HG03280 (cell line): ENCODE results near the gene ARHGAP15.

Experiments used
- ATAC-seq: cut with Tn5 transposase; IDR thresholded peaks from one replicate; pipeline ENCODE4 v1.9.1; 2021; ENCODE audit warnings: mild to moderate bottlenecking, moderate library complexity; ENCODE audit not compliant: unreplicated experiment

ARHGAP15 gene

GRCh38 chr2:143560724-143561123, 431.5 kb downstream of the ARHGAP15 start:
- ATAC-seq, result no peak

GRCh38 chr2:143564419-143564818, 435.2 kb downstream of the ARHGAP15 start:
- ATAC-seq, result peak; percentile 78

- no peak for ATAC-seq
These were observed 442.5 kb downstream of the ARHGAP15 start for GRCh38 chr2:143571747-143572146.

GRCh38 chr2:143572421-143572820, 443.2 kb downstream of the ARHGAP15 start:
- no peak for ATAC-seq

GRCh38 chr2:143574069-143574468, 444.9 kb downstream of the ARHGAP15 start:
- no peak for ATAC-seq

GRCh38 chr2:143575340-143575739, 446.1 kb downstream of the ARHGAP15 start:
- no peak for ATAC-seq

- no peak for ATAC-seq
These were observed 448.3 kb downstream of the ARHGAP15 start for GRCh38 chr2:143577489-143577888.

GRCh38 chr2:143579456-143579855, 450.2 kb downstream of the ARHGAP15 start:
- no peak for ATAC-seq

- no peak for ATAC-seq
These were observed 451.9 kb downstream of the ARHGAP15 start for GRCh38 chr2:143581134-143581533.

- no peak for ATAC-seq
These were observed 453.0 kb downstream of the ARHGAP15 start for GRCh38 chr2:143582046-143582747.

GRCh38 chr2:143584936-143585335, 455.7 kb downstream of the ARHGAP15 start:
- ATAC-seq, result no peak

GRCh38 chr2:143586119-143586518, 456.9 kb downstream of the ARHGAP15 start:
- ATAC-seq, result no peak

GRCh38 chr2:143588746-143589145, 459.5 kb downstream of the ARHGAP15 start:
- no peak for ATAC-seq

- no peak for ATAC-seq
These were observed 464.9 kb downstream of the ARHGAP15 start for GRCh38 chr2:143594161-143594560.

GRCh38 chr2:143594745-143595144, 465.5 kb downstream of the ARHGAP15 start:
- no peak for ATAC-seq

GRCh38 chr2:143600116-143600515, 470.9 kb downstream of the ARHGAP15 start:
- ATAC-seq, result no peak

- no peak for ATAC-seq
These were observed 472.6 kb downstream of the ARHGAP15 start for GRCh38 chr2:143601828-143602227.

- no peak for ATAC-seq
These were observed 473.9 kb downstream of the ARHGAP15 start for GRCh38 chr2:143603035-143603655.

- no peak for ATAC-seq
These were observed 474.8 kb downstream of the ARHGAP15 start for GRCh38 chr2:143603846-143604565.

GRCh38 chr2:143604566-143604959, 475.3 kb downstream of the ARHGAP15 start:
- ATAC-seq, result no peak

- ATAC-seq, result no peak
These were observed 478.2 kb downstream of the ARHGAP15 start for GRCh38 chr2:143607231-143608062.
